ENCODE data around the gene PLXNA2.

GRCh38 chr1:208291923-208292711 lies 47.9 kb upstream of the PLXNA2 start:
- TF ChIP-seq CTCF (IDR thresholded peaks at IDR 0.05), result no peak
- TF ChIP-seq EZH2 (IDR thresholded peaks at IDR 0.05; ENCODE audit: borderline replicate concordance, insufficient read depth, low read depth, low read length, poor library complexity, severe bottlenecking), result no peak
